Neutrophil (primary cell): ENCODE results near the gene GSS.

Experiments
- H3K27ac ChIP-seq: fragments of 200-600 bp; sonication (generic); 2 replicates; pipeline ENCODE4 v1.5.1; 2016; ENCODE audit warnings: mild to moderate bottlenecking, moderate library complexity
- H3K27me3 ChIP-seq: fragments of 200-600 bp; sonication (generic); 2 replicates; pipeline ENCODE4 v1.6.0; 2016; ENCODE audit warnings: mild to moderate bottlenecking
- H3K36me3 ChIP-seq: fragments of 200-600 bp; sonication (generic); 2 replicates; pipeline ENCODE4 v1.5.1; 2017
- H3K4me1 ChIP-seq, 2 experiments: fragments of 200-600 bp in 1 of 2; sonication (generic) in 1 of 2; 1 replicate in 1 of 2; 2 replicates in 1 of 2; pipeline versions ENCODE4 v1.5.1 to v1.6.1; 2013 to 2016; ENCODE audit warnings: low read depth in 1 of 2, low read length in 1 of 2, mild to moderate bottlenecking in 1 of 2, moderate library complexity in 1 of 2; ENCODE audit not compliant: control insufficient read depth in 1 of 2, insufficient read depth in 1 of 2
- H3K4me3 ChIP-seq, 2 experiments: fragments of 200-600 bp in 1 of 2; sonication (generic) in 1 of 2; 1 replicate in 1 of 2; 2 replicates in 1 of 2; pipeline ENCODE4 v1.5.1; 2013 to 2016; ENCODE audit warnings: low read depth in 1 of 2, low read length in 1 of 2, mild to moderate bottlenecking in 1 of 2, moderate library complexity in 1 of 2
- H3K9me3 ChIP-seq: fragments of 200-600 bp; sonication (generic); 2 replicates; pipeline ENCODE4 v1.5.1; 2016
- TF ChIP-seq, protein P1 (sequence below): fragments of 200-600 bp; sonication (generic); IDR thresholded peaks from 2 replicates; pipeline ENCODE4 v1.5.1; 2016; ENCODE audit warnings: antibody characterized with exemption

Gene GSS

DNA sequence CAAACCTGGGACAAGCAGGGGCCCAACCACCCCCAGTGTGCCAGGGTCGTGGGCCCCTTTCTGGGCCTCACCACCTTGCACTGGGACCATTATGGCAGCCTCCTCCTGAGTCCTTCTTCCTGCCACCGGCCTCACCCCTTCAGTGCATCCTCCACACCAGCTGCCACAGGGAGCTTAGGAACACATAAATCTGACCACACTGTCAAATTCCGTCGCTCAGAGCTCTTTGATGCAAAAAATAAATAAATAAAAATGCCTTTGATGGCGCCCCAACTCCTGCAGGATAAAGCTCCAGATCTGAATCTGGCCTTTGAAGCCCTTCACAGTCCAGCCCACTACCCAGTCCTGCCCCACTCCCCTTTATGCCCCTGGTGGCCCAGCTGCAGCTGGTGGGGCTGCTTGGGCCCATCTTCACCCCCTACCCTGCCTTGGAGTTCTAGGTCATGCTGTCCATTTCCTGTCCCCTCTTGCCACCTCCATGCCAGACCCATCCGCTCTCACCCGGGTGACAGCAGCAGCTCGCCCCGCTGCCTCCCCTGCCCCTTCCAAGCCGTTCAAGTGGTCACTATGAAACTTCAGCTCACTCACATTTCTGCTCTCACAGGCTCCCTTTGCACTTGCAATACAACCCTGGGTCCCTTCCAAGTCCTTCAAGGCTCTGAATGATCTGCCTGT is 16.1 kb upstream of the GSS start:
- Histone ChIP-seq H3K27ac (no peak overlapping the region), H3K4me1 (no peaks in the 10 kb centered on the region), H3K27me3 (peaks cover 5% of the 10 kb centered on the region), H3K4me3 (no peak overlapping the region), H3K9me3 (no peaks in the 10 kb centered on the region), H3K36me3 (no peaks in the 10 kb centered on the region)
- TF ChIP-seq, protein P1, sequence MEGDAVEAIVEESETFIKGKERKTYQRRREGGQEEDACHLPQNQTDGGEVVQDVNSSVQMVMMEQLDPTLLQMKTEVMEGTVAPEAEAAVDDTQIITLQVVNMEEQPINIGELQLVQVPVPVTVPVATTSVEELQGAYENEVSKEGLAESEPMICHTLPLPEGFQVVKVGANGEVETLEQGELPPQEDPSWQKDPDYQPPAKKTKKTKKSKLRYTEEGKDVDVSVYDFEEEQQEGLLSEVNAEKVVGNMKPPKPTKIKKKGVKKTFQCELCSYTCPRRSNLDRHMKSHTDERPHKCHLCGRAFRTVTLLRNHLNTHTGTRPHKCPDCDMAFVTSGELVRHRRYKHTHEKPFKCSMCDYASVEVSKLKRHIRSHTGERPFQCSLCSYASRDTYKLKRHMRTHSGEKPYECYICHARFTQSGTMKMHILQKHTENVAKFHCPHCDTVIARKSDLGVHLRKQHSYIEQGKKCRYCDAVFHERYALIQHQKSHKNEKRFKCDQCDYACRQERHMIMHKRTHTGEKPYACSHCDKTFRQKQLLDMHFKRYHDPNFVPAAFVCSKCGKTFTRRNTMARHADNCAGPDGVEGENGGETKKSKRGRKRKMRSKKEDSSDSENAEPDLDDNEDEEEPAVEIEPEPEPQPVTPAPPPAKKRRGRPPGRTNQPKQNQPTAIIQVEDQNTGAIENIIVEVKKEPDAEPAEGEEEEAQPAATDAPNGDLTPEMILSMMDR: no peak

DNA sequence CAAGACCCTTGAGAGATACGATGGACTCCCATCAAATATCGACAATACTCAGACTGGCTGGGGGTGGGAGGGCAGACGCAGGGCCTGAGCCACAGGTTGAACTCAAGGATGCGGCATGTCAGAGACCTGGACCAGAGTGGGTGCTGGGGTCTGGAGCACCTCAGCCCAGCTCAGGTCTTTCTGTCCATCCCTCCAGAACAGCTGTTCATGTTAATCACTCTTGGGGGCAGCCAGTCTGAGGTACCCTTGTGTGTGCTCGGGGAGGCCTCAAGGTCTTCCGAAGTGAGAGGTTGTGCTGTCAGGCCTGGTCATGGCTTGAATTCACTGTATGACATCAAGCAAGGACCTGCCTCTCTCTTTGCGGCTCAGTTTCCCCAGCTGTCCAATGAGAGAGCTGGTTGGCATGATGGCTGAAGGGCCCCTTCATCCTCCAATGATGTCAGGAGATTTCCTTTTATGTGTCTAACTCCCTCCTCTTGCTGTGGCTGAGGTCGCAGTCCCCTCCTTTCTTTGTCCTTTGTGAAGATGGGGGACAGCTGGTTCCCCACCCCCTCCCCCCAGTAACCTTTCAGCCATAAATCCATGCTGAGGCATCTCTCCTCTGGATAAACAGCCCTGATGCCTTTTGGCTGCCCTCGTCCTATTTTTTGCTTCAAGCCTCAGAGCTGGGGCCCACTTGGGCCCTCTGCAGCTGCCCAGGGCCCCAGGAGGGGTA is 15.4 kb upstream of the GSS start:
- H3K27me3 ChIP-seq: no peaks in the 10 kb centered on the region
- TF ChIP-seq, protein P1: no peak
- no peak overlapping the region for H3K27ac ChIP-seq
- no peaks in the 10 kb centered on the region for H3K36me3 ChIP-seq
- H3K4me1 ChIP-seq: no peaks in the 10 kb centered on the region
- no peak overlapping the region for H3K4me3 ChIP-seq
- H3K9me3 ChIP-seq: no peaks in the 10 kb centered on the region

DNA sequence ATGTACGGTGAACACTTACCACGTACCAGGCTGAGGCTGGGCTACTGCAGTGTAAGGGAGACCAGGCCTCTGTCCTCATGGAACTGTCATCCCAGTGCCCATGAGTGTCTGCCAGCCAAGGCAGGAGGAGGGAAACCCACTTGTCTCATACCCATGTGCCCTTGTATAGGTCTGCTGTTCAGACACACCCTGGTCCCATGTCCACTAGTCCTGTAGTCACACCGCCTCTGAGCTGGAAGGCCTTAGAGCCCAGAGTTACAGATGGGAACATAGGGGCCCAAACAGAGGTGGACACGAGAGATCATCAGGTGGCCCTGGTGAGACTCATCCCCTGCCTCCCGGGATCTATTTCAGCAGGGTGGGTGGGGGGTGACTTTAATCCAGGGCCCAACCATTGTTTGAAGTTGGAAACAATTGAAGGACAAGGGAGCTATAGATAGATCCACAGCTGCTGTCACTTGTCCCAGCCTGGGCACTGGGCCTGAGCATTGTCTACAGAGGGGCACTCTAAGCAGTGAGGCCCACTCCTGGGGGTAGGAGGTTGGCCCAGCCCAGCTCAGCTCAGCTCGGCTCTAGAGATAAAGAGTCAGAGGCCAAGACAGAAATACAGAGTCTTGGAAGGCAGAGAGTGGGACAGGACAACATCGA is 14.7 kb upstream of the GSS start:
- Histone ChIP-seq H3K4me1 (no peaks in the 10 kb centered on the region), H3K9me3 (no peaks in the 10 kb centered on the region), H3K27ac (no peak overlapping the region), H3K36me3 (no peaks in the 10 kb centered on the region), H3K27me3 (no peaks in the 10 kb centered on the region), H3K4me3 (no peak overlapping the region)
- TF ChIP-seq, protein P1: no peak

DNA sequence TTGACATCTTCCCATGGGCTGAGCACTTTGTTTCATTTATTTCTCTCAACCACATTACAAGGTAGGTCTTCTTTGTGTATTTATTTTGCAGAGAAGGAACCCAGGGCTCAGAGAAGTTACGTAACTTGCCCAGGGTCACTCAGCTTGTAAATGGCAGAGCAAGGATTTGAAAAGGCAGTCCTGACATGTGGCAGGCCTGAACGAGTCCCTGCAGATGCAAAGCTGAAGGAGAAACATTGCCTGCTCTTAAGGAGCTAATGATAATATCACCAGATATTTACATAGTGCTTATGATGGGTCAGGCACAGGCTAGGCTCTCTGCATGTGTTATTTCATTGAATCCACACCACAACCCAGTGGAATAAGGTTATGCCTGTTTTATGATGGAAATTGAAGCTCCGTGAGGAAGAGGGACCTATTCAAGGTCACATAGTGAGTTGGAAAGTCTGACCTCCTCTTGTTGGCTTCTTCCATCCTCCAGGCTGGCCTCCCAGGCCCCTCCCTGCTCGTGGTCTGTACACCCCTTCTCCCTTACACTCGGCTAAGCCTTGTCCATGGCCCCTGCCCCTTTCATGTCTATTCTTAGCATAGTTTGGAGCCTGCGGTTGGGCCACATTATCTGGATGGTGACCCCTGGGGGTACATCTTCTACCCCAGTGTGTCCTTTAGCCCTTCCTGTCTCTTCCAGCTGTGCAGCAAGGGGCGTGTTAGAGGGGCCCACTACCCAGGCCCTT is 12.6 kb upstream of the GSS start:
- H3K27ac ChIP-seq: no peak overlapping the region
- H3K4me3 ChIP-seq: no peak overlapping the region
- no peaks in the 10 kb centered on the region for H3K36me3 ChIP-seq
- no peaks in the 10 kb centered on the region for H3K4me1 ChIP-seq
- H3K9me3 ChIP-seq: no peaks in the 10 kb centered on the region
- TF ChIP-seq, protein P1: no peak
- no peaks in the 10 kb centered on the region for H3K27me3 ChIP-seq

DNA sequence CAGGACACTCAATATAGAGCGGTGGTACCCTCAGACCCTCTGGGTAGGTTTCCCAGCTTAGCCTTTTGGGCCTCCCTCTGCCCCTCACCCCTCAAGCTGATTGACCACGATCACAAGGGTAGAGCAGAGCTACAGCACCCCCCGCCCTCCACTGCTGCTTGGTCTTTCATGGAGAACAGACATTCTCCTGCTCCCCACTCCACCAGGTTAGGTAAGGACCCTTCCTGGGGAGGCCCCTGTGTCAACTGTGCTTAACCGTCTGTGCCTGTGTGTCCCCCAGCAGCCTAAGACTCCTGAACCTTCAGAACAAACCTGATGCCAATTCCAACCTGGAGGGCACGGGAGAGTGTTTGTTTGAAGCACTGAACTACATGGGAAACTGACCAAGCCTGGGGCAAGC is 11.8 kb upstream of the GSS start:
- Histone ChIP-seq H3K36me3 (no peaks in the 10 kb centered on the region), H3K27ac (no peak overlapping the region), H3K9me3 (no peaks in the 10 kb centered on the region), H3K4me1 (no peaks in the 10 kb centered on the region), H3K27me3 (no peaks in the 10 kb centered on the region), H3K4me3 (no peak overlapping the region)
- TF ChIP-seq, protein P1: no peak
